ENCODE measurements around the gene HACL1. TPM values are rescaled to one million over a fixed set of nuclear protein-coding genes. Genes with fewer than 3 reads are reported as not detected.
A peak's percentile ranks its signal among the peaks of the same experiment; 100 is the strongest.

The HACL1 gene
- total RNA-seq, 4 donors from 2014 or later = 22.5 to 50.1 (median 33.0) TPM

DNA sequence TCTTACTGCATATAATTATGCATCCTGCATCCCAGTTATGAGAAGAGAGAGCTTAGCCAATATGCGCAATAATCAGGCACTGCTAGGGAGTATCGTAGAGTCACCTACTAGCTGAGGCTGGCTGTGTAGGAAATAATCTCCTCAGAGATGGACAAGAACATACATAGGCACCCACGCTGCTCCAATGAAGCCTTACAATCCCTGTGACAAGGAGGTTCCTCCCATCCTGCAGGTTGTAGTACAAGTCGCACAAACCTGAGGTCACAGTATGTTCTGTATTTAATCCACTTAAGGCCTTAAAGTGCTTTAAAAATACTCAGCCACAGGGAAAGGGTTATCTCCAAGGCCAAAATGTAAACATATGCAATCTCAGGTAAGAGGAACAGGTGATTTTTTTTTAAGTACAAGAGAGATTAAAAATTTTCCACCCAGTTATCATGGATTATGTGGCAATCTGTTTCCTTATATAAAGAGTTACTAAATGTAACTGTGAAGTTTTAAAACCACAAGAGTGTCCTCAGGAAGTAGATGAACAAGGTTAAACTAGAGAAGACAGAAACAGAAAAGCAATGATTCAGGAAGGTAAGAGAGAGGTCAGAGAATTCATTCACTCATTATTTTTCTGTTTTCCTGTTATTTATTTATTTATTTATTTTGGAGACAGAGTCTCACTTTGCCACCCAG lies 72.4 kb downstream of the HACL1 start:
- H3K27me3 ChIP-seq = no peaks in the 10 kb centered on the region
- no peak overlapping the region for H3K4me3 ChIP-seq
- H3K4me1 ChIP-seq = no peaks in the 10 kb centered on the region
- peak overlapping the region in 2 of 4 donors; percentile 48 to 72 for H3K27ac ChIP-seq
- H3K36me3 ChIP-seq = no peaks in the 10 kb centered on the region
- DNase-seq = no peak
- no peaks in the 10 kb centered on the region for H3K9me3 ChIP-seq
- TF ChIP-seq POLR2A (IDR thresholded peaks at IDR 0.05) = no peak
- TF ChIP-seq, protein P1, sequence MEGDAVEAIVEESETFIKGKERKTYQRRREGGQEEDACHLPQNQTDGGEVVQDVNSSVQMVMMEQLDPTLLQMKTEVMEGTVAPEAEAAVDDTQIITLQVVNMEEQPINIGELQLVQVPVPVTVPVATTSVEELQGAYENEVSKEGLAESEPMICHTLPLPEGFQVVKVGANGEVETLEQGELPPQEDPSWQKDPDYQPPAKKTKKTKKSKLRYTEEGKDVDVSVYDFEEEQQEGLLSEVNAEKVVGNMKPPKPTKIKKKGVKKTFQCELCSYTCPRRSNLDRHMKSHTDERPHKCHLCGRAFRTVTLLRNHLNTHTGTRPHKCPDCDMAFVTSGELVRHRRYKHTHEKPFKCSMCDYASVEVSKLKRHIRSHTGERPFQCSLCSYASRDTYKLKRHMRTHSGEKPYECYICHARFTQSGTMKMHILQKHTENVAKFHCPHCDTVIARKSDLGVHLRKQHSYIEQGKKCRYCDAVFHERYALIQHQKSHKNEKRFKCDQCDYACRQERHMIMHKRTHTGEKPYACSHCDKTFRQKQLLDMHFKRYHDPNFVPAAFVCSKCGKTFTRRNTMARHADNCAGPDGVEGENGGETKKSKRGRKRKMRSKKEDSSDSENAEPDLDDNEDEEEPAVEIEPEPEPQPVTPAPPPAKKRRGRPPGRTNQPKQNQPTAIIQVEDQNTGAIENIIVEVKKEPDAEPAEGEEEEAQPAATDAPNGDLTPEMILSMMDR (IDR thresholded peaks at IDR 0.05) = no peak

DNA sequence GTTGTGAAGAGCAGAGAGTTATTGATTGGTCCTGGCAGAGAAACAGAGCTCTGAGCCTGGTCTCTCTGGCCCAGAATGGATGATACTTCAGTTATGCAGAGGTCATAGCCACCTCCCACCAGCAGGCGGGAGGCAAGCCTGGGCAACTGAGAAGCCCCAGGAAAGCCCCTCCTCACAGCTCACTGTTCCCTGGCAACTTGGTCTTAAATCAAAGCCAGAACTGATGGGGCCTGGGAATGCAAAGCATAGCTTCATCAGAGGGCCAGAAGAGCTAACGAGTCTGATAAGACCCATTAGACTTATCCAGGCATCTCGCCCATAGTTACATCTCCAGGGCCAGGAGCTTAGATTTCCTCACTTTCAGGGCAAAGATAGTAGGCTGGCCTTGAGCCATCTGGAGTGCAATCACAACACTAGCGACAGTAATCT lies 74.3 kb downstream of the HACL1 start:
- no peak overlapping the region for H3K27ac ChIP-seq
- no peak for DNase-seq
- no peaks in the 10 kb centered on the region for H3K27me3 ChIP-seq
- no peaks in the 10 kb centered on the region for H3K36me3 ChIP-seq
- no peaks in the 10 kb centered on the region for H3K4me1 ChIP-seq
- TF ChIP-seq, protein P1 (IDR thresholded peaks at IDR 0.05) = no peak
- TF ChIP-seq POLR2A (IDR thresholded peaks at IDR 0.05) = no peak
- H3K4me3 ChIP-seq = no peak overlapping the region
- no peaks in the 10 kb centered on the region for H3K9me3 ChIP-seq

DNA sequence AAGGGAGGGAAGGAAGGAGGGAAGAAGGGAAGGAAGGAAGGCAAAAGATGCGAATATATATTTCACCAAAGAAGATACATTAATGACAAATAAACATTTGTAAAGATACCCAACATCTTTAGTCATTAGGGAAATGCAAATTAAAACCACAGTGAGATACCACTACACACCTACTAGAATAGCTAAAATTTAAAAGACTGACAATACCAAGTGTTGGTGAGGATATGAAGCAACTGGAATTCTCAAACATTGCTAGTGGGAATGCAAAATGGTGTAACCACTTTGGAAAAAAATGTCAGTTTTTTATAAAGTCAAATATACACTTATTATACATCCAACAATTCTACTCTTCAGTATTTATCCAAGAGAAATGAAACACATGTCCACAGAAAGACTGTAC lies 75.6 kb downstream of the HACL1 start:
- Histone ChIP-seq H3K36me3 (no peaks in the 10 kb centered on the region), H3K4me3 (no peak overlapping the region), H3K27me3 (no peaks in the 10 kb centered on the region), H3K27ac (no peak overlapping the region), H3K9me3 (no peaks in the 10 kb centered on the region), H3K4me1 (no peaks in the 10 kb centered on the region)
- TF ChIP-seq, protein P1 (IDR thresholded peaks at IDR 0.05) = no peak
- no peak for TF ChIP-seq POLR2A (IDR thresholded peaks at IDR 0.05)
- no peak for DNase-seq

DNA sequence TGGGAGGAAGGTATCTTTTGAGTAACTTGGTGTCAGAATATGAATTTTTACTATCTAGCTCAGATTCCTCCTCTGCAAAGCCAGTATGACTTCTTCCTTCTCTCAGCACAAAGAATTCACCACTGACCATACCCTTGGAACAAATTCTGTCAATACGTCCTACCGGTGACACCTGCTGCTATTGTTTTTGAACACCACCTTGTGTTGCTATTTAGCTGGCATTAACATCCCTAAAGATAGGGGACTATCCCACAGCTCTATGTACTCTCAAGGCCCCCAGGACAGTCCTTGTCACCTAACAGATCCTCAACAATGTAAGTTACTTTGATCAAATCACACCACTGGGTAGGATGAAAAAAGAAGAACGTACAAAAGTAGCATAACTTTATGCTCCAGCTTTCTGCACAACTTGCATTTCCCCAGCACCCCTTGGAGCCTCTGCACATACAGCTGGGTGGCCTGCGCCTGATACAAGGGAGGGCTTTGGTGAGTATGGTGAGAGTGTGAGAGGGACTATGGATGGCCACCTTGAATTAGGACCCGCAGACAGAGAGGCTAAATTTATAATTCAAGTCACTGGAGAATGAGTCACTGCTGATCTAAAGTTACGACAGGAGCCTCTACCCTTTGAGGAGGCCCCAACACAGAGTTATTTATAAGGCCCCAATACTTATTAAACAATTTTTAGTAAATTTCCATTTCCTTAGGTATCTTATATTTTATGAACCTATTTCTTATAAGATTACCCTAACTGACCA lies 77.5 kb downstream of the HACL1 start:
- Histone ChIP-seq H3K4me3 (no peak overlapping the region), H3K36me3 (no peaks in the 10 kb centered on the region), H3K4me1 (no peaks in the 10 kb centered on the region), H3K27me3 (no peaks in the 10 kb centered on the region), H3K9me3 (no peaks in the 10 kb centered on the region), H3K27ac (no peak overlapping the region)
- no peak for DNase-seq
- TF ChIP-seq POLR2A (IDR thresholded peaks at IDR 0.05) = no peak
- TF ChIP-seq, protein P1 (IDR thresholded peaks at IDR 0.05) = no peak

DNA sequence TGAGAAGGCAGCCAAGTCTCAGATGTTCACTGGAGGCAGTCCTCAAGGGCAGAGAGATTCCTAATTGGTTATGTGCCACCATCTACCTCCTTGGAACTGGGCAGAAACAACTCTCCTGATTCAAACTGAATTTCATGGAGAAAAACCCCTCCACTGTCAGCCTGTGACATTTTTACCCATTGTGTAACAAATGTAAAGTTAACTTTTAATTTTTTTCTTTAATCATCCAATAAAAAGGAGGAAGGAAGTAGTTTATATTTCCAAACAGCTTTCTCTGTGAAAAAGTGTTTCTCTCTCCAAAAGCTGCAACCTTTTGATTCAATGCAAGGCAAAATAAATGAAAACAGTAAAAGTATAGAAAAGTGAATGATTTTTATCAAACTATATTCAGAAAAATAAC lies 79.4 kb downstream of the HACL1 start:
- no peak for TF ChIP-seq POLR2A (IDR thresholded peaks at IDR 0.05)
- TF ChIP-seq, protein P1 (IDR thresholded peaks at IDR 0.05) = no peak
- no peaks in the 10 kb centered on the region for H3K4me1 ChIP-seq
- DNase-seq = no peak
- H3K4me3 ChIP-seq = no peak overlapping the region
- H3K36me3 ChIP-seq = no peaks in the 10 kb centered on the region
- no peaks in the 10 kb centered on the region for H3K27me3 ChIP-seq
- no peak overlapping the region for H3K27ac ChIP-seq
- H3K9me3 ChIP-seq = no peaks in the 10 kb centered on the region
